Fibroblast of the aortic adventitia (primary cell): Measurements from ENCODE around the gene SOX6. TPM values are rescaled to one million over a fixed set of nuclear protein-coding genes. Genes with fewer than 3 reads are reported as not detected.

ENCODE experiments used
- DNase-seq: peaks from one replicate; pipeline ENCODE4 v3.0.0-alpha.2; 2010; ENCODE audit warnings: low read depth
- H3K4me3 ChIP-seq: 2 replicates; pipeline ENCODE4 v1.5.1; 2011; ENCODE audit warnings: low read depth, mild to moderate bottlenecking, control low read depth, low read length, moderate library complexity
- CTCF ChIP-seq: IDR thresholded peaks from 2 replicates; pipeline ENCODE4 v1.5.1; 2011; ENCODE audit warnings: mild to moderate bottlenecking, low read length, control low read depth, inconsistent platforms; ENCODE audit not compliant: insufficient read depth
- total RNA-seq: library from RNA; depleted of rRNA; stranded (reverse); fragments of >200 nt; gene quantifications from 2 replicates; pipeline ENCODE4 v1.2.3, GENCODE V29; 2012; ENCODE audit warnings: low replicate concordance

Gene SOX6
- total RNA-seq, 1 donor: 0.36 TPM

- no peak for TF ChIP-seq CTCF
- no peak for DNase-seq
These were observed 400.8 kb downstream of the SOX6 start for GRCh38 chr11:15955595-15955994.

GRCh38 chr11:15947681-15948648 lies 408.4 kb downstream of the SOX6 start:
- no peak for TF ChIP-seq CTCF
- DNase-seq: no peak
- H3K4me3 ChIP-seq: no peak overlapping the region

More at GRCh38 chr11:15955595-15955994, 400.8 kb downstream of the SOX6 start:
- no peak overlapping the region for H3K4me3 ChIP-seq

GRCh38 chr11:15945726-15946125 lies 410.6 kb downstream of the SOX6 start:
- TF ChIP-seq CTCF: no peak
- DNase-seq: no peak
- H3K4me3 ChIP-seq: no peak overlapping the region

- DNase-seq: no peak
- TF ChIP-seq CTCF: no peak
- H3K4me3 ChIP-seq: no peak overlapping the region
These were observed 411.9 kb downstream of the SOX6 start for GRCh38 chr11:15944460-15944859.

GRCh38 chr11:15943418-15944197 lies 412.7 kb downstream of the SOX6 start:
- no peak for DNase-seq
- no peak for TF ChIP-seq CTCF
- no peak overlapping the region for H3K4me3 ChIP-seq

- H3K4me3 ChIP-seq: no peak overlapping the region
- DNase-seq: no peak
- TF ChIP-seq CTCF: no peak
These were observed 413.4 kb downstream of the SOX6 start for GRCh38 chr11:15942936-15943335.
